GM18505 (cell line): ENCODE data around the gene HSPB6.
"Not testable (repeated sequence)": the region's sequence is repeated elsewhere in the genome, so short reads cannot be mapped to it uniquely, and the experiment has no call there.

Source experiments
- ATAC-seq: cut with Tn5 transposase; IDR thresholded peaks from one replicate; pipeline ENCODE4 v1.9.1; 2021; ENCODE audit not compliant: unreplicated experiment
- POLR2A ChIP-seq: IDR thresholded peaks from 4 replicates; pipeline ENCODE4 v1.6.1; 2011; ENCODE audit warnings: borderline replicate concordance; ENCODE audit not compliant: insufficient read depth, insufficient read length; ENCODE audit errors: extremely low read depth

The HSPB6 gene, protein sequence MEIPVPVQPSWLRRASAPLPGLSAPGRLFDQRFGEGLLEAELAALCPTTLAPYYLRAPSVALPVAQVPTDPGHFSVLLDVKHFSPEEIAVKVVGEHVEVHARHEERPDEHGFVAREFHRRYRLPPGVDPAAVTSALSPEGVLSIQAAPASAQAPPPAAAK

GRCh38 chr19:35756377-35757230 is at the start of gene HSPB6:
HSPB6 (minus strand) TSS chr19:35757029; CDS start chr19:35757008, 21 bp downstream.
- ATAC-seq: no peak
- TF ChIP-seq POLR2A: no peak

DNA sequence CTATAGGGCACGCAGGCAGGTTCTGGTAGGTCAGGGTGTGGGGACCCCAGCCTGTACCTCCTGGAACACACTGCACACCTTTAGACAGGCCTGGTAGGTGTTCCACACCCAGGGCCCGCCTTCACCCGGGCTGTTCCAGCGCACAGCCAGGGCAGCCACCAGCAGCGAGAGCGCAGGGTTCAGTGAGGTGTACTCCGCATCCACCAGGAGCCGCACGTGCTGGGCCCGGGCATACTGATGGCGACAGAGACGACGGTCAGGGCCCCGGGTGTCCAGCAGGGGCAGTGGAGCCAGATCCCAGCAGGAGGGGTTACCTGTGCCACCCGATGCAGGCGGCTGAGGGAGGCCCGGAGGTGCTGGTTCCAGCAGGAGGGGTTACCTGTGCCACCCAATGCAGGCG is 49.8 kb upstream of the HSPB6 start:
- ATAC-seq: no peak
- no peak for TF ChIP-seq POLR2A

DNA sequence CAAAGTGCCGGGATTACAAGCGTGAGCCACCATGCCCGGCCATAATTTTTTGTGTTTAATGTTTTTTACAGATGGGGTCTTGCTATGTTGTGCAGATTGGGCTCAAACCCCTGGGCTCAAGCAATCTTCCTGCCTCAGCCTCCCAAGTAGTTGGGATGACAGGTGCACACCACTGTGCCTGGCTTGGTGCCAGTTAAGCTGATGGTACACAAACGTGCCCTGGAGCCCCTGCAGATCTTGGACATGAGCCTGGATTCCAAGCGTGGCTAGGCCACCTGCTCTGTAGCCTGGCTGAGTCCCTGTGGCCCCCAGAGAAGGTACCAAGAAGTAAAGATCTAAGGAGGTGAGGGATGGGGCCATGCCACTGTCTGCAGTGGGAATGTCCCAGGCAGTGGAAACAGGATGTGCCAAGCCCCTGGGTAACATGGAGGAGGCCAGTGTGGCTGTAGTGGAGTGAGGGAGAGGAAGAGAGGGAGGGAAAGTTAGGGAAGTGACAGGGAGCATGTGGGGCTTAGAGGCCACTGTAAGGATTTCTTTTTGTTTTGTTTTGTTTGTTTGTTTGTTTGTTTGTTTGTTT is 48.8 kb upstream of the HSPB6 start:
- TF ChIP-seq POLR2A: no peak
- no peak for ATAC-seq

DNA sequence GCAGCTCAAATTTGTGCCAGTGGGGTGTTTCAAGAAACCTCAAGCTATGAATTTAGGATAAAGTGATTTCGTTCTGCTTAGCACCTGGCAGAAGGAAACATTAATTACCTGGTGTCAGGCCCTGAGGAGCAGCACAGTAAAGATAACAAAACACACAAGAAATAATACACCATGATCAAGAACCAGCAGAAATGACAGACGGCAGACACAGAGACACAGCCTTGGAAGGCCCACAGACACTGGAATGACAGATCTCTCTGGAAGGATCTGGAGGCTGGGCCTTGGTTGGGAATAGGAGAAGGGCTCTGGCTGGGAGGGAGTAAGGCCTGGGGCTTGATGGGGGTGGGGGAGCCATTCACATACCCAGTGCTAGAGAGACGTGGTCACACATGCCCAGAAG is 45.0 kb upstream of the HSPB6 start:
- no peak for ATAC-seq
- no peak for TF ChIP-seq POLR2A

DNA sequence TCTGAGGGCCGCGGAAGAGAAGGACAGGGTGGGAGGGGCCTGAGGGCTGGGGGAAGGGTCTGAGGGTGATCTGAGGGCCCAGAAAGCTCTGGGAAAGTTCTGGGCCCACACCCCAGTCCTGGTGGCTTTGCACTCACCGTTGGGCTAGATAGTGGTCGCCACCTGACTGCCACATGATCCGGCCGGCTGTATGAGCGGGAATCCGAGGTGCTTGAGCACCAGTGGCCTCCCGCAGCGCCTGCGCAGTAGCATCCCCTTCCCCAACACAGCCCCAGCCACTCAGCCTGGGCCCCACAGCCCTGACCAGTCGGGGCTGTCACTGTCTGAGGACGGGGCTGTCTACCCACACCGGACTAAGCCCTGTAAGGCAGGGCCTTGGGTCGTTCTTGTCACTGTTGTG is 40.8 kb upstream of the HSPB6 start:
- no peak for TF ChIP-seq POLR2A
- ATAC-seq: no peak

DNA sequence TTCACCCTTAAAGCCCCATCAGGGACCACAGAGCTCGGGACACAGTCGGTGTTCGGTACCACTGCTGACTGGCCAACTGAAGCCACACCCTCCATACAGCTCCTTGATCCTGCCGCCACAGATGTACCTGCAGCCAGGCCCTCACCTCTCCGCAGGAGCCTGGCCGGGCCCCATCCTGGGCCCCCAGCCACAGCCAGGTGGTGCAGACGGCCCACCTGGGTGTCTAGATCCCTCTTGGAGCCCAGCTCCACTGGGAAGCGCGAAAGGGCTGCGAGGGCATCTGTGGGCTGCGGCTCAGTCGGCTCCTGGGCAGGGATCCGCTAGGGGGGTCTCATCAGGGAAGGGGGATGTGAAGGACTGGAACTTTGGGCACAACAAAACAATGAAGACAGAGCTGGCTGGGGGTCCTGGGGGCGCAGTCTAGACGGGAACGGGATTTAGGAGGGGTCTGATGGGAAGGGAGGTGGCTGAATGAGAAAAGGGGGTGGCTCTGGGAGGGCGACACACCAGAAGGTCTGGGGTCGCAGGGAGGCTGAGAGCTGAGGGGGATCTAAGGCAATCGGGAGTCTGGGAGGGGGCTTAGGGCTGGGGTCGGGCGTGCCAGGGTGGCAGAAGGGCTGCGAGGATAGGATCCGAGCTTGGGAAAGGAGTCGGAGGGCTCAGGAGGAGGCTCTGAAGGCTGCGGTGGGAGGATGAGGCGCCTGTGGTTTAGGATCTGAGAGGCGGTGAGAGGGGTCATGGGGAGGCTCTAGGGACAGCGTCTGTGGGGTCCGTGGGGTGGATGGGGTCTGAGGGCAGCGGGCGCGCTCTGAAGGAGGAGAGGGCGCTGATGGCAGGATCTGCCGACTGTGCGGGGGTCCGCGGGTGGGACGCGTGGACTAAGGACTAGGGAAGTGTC is 40.1 kb upstream of the HSPB6 start:
- no peak for ATAC-seq
- no peak for TF ChIP-seq POLR2A

GRCh38 chr19:35795564-35795963 is 38.7 kb upstream of the HSPB6 start:
- ATAC-seq: not testable (repeated sequence)

DNA sequence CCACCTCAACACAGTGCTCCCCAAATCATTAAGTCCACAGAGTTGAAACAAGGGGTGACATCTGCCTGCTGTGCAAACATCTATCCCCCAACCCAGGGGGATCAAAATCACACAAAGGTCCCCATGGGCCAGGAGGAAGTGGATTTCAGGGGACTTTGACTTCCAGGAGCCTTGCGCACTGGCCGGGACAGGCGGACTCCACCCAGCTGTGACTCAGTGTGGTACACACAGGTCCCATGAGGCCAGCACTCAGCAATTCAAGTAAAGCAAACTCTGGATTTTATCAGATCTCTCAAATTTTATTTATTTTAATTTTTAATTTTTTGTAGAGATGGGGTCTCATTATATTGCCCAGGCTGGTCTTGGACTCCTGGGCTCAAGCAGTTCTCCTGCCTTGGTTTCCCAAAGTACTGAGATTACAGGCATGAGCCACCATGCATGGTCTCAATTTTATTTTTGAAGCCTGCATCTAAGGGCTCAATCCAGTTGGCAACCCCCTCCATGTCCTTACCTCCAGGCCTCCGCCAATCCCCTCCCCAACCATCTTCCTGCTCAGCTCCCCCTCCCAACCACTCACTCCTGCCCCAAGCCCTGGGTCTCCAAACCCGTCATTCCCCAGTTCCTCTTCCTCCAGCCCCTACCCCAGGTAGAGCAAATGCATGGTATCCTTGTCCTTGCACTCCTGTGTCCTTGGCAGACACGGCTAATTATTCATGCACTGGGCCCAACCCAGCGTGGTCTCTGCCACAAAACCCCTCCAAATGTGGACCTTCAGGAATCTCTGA is 36.7 kb upstream of the HSPB6 start:
- no peak for ATAC-seq
- TF ChIP-seq POLR2A: no peak

GRCh38 chr19:35792888-35793287 is 36.1 kb upstream of the HSPB6 start:
- TF ChIP-seq POLR2A: no peak
- no peak for ATAC-seq

DNA sequence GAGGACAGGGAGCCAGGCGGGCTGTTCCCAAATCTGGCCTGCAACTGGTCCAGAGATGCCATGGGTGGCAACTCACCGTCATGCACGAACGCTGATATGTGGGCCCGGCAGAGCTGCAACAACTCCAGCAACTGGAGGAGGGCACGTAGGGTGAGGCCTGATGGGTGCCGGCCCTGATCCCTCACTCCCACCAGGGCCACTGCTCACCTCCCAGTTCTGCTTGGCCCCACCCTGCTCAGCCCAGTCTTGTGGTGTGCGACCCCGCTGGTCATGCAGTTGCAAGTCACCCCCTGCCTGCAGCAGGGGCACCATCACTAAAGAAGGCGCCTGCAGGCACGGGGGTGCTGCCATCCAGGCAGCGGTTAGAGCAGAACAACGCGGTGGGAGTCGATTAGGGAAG is 35.5 kb upstream of the HSPB6 start:
- ATAC-seq: no peak
- TF ChIP-seq POLR2A: no peak

GRCh38 chr19:35791814-35792279 is 35.0 kb upstream of the HSPB6 start:
- TF ChIP-seq POLR2A: no peak
- no peak for ATAC-seq

GRCh38 chr19:35790981-35791813 is 34.4 kb upstream of the HSPB6 start:
- ATAC-seq: no peak
- TF ChIP-seq POLR2A: no peak
